ENCODE data around the gene G6PC1.
"Not testable (repeated sequence)": the region's sequence is repeated elsewhere in the genome, so short reads cannot be mapped to it uniquely, and the experiment has no call there.

G6PC1 gene

DNA sequence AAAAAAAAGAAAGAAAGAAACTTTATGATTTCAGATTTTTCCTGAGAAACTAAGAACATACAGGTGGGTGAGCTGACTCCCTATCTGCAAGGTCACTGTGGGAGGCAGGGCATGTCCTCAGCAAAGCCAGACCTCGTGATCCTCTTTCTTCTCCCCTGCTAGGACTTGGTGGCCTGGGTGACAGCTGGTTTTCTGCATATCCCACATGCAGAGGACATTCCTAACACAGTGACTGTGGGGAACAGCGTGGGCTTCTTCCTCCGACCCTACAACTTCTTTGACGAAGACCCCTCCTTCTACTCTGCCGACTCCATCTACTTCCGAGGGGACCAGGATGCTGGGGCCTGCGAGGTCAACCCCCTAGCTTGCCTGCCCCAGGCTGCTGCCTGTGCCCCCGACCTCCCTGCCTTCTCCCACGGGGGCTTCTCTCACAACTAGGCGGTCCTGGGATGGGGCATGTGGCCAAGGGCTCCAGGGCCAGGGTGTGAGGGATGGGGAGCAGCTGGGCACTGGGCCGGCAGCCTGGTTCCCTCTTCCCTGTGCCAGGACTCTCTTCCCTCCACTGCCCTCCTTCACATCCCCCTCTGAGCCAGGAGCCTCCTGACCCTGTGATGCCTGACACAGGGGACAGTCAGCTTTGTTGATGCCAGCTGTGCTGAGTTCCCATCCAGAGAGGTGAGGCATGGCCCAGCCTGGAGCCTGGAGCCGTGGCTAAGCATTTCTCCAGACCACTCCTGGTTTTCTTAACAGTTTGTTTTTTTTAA is 26.5 kb upstream of the G6PC1 start:
- not testable (repeated sequence) for DNase-seq (ENCODE audit: low read depth)

DNA sequence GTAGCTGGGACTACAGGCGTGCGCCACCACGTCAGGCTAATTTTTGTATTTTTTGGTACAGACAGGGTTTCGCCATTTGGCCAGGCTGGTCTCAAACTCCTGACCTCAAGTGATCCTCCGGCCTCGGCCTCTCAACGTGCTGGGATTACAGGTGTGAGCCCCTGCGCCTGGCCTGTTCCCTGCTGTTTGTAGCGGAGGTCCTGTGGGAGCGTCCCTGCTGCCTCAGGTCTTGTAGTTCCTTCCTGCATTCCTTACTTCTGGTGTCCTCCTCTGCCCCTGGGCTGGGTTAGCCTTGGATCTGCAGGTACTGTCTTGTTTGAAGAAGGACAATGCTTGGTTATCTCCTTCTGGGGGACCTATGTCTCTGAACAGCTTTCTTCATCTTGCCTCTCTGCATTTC is 23.6 kb upstream of the G6PC1 start:
- DNase-seq (ENCODE audit: low read depth), result no peak

DNA sequence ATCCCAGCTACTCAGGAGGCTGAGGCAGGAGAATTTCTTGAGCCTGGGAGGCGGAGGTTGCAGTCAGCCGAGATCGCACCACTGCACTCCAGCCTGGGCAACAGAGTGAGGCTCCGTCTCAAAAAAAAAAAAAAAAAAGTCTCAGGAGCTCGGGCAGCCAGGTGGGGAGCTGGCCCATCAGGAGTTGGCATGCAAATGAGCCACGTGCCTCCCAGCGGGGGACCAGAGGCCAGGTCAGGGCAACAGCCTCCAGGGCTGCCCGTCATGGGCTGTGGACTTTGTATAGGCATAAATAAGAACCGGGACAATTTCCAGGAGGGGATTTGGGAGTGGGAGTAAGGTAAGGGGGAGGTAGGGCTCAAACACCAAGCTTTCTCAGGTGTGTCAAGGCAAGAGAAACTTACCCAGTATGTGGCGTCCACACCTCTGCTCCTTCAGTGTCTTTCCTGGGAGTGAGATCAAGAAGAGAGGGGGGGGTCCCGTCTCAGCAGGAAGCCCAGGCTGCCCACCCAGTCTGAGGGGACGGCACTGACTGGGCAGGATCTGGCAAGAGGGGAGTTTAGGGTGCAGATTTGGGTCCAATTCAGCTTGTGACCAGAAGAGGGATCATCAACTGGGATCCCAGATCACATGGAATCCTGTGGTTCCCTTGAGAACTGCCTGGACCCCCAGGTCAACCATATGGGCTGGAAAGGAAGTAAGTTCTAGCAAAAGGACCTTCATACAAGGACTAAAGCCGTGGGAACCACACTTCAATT is 22.3 kb upstream of the G6PC1 start:
- no peak for DNase-seq (ENCODE audit: low read depth)

DNA sequence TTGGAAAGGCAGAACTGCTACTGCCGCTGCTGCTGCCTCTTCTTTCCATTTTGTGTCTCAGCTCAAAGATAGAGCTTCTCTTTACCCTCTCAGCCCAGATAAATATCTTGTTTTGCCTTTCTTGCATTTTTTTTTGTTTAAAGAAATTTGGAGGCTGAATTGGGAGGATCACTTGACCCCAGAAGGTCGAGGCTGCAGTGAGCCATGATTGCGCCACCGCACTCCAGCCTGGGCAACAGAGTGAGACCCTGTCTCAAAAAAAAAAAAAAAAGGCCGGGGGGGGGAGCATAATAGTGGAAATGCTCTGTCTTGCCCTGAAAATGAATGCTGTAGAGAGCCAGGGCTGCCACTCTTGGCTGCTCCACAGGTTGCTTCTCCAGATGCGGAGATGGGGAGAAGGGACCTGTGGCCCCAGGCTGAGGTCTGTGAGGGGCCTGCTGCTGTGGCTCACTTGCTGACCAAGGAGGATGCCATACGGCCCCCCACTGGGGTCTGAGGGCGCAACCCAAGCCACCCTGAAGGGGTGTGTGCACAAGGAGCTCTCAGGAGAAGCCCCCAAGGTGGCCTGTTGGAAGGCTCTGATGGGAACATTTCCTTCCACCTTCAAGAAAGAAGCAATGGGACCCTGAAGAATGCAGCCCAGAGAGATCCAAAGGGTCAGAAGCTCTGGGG is 21.5 kb upstream of the G6PC1 start:
- no peak for DNase-seq (ENCODE audit: low read depth)

DNA sequence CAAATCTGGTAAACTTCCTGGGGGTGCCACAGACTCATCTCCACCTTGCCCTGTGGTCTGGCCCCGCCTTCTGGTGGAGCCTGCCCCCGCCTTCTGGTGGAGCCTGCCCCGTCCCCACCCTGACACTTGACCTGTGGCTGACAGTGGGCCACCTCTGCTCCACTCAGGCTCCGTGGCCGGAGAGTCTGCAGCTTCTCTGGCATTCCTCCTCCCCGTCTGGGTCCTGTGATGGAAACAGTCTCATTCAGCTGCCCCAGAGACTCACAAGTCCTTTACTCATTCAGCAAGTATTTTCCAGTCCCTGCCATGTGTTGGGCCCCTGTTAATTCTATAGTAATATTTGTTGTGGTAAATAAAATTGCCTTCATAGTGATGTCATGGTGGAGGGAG is 21.0 kb upstream of the G6PC1 start:
- DNase-seq (ENCODE audit: low read depth), result peak; percentile 17

DNA sequence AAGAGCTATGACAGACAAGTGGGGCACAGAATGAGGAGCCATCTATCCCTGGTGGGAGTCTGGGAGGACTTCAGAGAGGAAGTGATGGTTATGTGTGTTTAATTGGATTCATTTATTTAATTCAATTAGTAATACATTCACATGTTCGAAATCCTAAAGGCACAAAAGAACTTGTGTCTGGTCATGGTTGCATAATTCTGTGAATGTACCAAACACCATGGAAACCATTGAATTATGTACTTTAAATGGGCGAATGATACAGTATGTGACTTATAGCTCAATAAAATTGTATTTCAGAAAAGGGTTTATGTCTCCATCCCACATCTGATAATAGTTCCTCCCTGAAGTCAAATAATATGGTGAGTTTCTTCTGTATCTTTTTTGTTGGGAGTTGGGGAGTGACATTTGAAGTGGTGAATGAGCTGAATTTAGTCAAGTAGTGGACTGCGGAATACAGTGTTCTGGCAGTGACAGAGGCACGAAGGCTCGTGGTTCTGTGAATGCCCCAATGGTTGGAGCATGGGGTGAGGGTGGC is 19.8 kb upstream of the G6PC1 start:
- no peak for DNase-seq (ENCODE audit: low read depth)

DNA sequence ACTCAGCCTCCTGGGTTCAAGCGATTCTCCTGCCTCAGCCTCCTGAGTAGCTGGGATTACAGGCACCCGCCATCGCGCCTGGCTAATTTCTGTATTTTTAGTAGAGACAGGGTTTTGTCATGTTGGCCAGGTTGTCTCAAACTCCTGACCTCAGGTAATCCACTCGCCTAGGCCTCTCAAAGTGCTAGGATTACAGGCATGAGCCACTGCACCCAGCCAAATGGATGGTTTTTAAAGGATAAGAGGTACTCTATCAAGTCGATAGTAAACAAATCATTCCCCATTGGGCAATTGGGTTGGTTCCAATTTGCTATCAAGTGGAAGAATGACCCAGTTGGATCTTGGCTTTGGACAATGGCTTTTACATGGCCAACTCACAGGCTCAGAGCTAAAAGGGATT is 18.9 kb upstream of the G6PC1 start:
- not testable (repeated sequence) for DNase-seq (ENCODE audit: low read depth)

DNA sequence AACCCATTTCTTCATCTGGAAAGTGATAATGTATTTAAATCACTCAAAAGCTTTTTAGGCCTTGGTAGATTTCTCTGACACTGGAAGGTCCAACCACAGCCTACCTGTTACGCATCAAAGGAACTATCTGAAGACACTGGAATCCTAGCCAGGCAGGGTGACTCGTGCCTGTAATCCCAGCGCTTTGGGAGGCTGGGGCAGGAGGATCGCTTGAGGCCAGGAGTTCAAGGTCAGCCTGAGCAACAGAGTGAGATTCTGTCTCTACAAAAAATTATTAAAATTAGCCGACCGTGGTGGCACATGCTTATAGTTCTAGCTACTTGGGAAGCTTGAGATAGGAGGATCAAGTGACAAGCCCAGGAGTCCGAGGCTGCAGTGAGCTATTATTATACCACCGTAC is 18.4 kb upstream of the G6PC1 start:
- DNase-seq (ENCODE audit: low read depth), result no peak

DNA sequence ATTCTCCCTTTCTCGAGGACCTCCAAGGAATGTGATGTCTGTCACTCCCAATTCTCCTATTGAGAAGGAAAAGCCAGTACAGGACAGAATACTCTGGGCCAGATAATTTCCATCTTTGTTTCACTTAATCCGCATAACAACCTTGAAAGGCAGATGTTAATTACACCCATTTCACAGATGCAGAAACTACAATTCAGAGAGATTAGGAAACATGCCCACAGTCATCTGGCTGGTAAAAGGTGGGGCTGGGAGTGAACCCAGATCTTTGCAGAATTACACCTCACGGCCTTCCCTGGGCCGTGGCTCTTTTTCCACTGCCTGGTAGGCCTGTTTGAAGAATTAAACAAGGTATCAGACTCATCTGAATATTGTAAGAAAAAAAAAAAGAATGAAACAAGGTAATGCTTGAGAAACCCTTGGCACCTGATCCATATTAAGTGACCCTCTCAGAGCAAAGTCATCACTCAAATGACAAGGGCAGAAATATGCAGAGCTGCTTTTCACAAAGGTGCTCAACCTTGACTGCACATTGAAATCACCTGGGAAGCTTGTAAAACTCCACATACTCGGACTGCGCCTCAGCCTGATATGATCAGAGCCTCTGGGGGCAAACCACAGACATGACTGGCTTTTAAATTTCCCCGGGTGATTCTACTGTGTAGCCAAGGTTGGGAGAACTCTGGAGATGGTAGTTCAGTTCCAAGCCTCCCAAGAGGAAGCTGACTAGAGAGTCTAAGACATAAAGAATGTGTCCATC is 16.6 kb upstream of the G6PC1 start:
- no peak for DNase-seq (ENCODE audit: low read depth)

DNA sequence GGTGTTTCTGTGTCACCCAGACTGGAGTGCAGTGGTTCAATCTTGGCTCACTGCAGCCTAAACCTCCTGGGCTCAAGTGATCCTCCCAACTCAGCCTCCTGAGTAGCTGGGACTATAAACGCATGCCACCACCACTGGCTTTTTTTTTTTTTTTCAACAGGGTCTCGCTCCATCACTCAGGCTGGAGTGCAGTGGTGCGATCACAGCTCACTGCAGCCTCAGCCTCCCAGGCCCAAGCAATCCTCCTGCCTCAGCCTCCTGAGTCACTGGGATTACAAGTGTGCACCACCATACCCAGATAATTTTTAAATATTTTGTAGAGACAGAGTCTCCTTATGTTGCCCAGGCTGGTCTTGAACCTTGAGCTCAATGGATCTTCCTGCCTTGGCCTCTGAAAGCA is 14.8 kb upstream of the G6PC1 start:
- DNase-seq (ENCODE audit: low read depth), result not testable (repeated sequence)

DNA sequence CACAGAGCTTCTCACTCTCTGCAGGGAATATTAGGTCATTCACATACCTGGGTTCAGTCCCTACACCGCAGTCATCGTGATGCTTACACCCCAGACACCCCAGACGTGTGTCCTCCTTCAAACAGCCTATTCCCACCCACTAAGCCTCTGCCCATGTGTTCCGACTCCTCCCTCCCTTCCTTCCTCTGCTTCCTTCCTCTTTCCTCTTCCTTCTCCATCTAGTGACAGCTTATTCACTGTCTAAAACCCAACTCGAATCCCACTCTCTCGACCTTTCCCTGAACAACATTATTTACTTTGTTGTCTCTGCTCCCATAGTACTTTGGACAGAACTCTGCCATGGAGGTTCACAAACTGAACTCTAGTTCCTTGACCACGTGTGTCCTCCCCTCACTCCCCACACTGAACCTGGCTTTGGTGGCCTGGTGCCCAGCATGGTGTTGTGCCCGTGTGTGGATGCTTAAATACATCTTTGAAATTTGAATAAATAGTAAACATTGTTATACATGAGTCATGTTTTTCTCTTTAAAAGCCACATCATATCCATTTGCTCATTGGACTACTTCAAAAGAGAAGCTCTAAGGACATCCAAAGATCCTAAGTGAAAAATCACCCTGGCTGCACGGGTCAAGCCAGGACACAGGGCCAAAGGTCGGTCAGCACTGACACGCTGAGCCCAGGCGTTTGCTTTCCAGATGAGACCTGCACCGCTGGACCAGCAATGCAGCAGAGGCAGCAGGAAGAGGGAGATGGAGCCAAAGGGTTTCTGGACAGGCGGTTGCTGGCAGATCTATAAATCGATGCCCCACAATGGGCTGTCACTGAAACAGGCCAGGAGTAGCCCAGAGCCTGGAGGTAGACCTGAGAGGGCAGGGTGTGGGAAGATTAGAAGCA is 14.1 kb upstream of the G6PC1 start:
- DNase-seq (ENCODE audit: low read depth), result no peak

DNA sequence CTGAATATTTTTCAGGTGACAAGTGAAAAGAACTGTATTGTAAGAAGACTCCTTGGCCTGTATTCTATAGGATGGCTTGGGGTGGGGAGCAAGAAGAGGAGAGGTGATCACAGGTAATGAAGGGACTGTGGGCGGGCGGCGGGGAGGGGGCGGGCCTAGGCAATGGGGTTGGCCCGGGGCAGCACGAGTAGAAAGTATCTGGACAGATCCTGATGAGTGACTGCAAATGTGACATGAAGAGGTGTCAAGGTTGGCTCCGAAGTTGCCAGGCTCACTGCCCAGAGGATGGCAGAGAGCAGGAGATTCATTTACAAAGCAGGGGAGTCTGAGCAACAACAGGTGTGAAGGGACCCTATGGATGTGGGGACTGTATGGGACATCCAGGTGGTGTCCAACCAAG is 10.8 kb upstream of the G6PC1 start:
- DNase-seq (ENCODE audit: low read depth), result no peak

DNA sequence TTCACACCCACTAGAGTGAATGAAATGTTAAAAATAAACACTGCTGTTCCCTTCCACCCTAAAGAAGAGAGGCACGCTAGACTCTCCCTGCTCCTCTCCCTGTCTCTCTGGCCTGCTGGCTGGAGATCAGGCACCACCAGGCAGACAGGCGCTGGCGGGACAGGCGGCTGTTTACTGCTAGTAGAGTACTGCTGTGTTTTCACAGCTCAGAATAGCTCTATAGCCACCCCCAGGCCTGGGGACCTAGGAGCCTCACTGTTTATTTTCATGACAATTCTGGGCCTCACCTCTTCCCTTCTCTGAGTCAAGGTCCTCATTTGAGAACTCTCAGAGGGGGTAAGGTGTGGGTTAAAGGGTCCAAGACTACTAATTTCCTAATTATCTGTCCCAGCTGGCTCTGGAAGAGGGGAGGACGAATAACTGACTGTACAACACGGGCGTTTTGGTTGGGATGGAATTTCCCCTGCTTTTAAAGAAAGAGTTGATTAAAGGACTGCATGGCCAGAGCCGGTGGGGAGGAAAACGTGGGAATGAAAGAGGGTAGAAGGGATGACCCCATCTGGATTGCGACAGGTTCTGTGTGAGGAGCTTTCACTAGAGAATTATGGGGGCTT is 9.0 kb upstream of the G6PC1 start:
- DNase-seq (ENCODE audit: low read depth), result no peak

DNA sequence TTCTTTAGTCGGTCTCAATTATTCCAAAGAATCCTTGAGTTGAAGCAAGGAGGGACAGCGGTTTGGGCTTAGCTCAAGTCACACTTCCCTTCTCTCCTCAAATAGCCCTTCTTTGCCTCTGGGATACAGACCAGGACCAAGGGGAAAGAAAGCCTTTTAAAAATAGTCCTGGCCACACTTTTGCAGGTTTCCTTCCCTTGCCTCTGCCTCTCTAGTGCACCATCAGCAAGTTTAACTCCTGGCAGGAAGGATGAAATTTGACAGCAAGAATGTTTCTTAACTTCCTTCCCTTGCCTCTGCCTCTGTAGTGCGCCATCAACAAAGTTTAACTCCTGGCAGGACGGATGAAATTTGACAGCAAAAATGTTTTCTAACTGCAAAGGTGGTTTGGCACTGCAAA is 7.2 kb upstream of the G6PC1 start:
- no peak for DNase-seq (ENCODE audit: low read depth)

DNA sequence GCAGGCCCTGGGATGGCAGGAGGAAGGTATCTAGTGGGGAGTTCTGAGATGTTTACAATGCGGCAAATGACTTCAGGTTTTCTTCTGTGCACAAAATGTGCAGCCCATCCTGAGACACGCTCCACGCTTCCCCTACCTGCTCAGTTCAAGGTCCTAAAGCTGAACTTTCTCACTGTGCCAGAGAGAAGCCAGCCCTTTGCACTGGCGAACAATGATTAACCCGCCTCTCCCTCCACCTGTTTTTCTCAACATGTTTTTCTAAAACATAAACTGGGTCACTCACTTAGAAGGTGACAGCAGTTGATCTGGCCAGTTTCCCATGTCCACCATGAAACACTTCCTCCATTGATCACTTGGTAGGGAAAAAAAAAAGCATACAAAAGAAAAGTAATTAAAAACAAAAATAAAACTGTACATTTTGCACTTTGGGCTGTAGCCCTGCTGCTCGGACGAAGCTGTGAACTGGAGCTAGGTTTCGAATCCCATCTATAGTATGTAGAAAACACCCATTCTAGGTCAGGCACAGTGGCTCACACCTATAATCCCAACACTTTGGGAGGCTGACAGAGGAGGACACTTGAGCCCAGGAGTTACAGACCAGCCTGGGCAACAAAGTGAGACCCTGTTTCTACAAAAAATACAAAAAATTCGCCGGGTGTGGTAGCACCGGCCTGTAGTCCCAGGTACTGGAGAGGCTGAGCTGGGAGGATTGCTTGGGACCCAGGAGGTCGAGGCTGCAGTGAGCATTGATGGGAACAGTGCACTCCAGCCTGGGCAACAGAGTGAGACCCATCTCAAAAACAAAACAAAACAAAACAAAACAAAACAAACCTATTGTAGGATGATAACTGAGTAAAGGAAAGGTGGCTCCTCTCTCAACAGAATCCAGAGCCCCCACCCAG is 6.1 kb upstream of the G6PC1 start:
- DNase-seq (ENCODE audit: low read depth), result no peak

DNA sequence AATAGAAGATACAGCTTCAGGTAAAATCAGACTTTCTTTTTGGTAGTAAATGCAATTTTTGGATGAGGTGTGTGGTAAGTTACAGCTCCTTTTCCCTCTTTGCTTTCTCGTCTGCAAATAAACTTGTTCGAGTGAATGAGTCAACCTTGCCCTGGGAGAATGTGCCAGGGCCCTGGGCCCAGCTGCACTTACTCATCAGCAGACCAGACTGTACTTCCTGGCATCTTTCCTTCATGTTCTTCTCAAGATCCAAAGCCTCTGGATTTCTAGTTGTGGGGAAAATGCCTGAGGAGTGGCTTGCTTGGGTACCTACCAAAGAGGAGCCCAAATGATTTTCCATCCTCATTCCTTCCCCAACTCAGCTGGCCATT is 5.4 kb upstream of the G6PC1 start:
- DNase-seq (ENCODE audit: low read depth), result peak; percentile 55

DNA sequence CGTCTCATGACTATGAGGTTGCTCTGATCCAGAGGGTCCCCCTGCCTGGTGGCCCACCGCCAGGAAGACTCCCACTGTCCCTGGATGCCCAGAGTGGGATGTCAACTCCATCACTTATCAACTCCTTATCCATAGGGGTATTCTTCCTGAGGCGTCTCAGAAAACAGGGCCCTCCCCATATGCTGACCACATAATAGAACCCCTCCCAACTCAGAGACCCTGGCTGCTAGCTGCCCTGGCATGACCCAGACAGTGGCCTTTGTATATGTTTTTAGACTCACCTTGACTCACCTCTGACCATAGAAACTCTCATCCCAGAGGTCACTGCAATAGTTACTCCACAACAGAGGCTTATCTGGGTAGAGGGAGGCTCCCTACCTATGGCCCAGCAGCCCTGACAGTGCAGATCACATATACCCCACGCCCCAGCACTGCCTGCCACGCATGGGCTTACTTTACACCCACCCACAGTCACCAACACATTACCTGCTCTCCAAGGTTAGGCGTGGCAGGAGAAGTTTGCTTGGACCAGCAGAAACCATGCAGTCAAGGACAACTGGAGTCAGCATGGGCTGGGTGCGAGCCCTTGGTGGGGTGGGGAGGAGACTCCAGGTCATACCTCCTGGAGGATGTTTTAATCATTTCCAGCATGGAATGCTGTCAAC is 2.3 kb upstream of the G6PC1 start:
- DNase-seq (ENCODE audit: low read depth), result no peak

DNA sequence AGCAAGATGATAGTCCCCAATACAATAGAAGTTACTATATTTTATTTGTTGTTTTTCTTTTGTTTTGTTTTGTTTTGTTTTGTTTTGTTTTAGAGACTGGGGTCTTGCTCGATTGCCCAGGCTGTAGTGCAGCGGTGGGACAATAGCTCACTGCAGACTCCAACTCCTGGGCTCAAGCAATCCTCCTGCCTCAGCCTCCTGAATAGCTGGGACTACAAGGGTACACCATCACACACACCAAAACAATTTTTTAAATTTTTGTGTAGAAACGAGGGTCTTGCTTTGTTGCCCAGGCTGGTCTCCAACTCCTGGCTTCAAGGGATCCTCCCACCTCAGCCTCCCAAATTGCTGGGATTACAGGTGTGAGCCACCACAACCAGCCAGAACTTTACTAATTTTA is 618 bp upstream of the G6PC1 start:
- not testable (repeated sequence) for DNase-seq (ENCODE audit: low read depth)

Measured in GM04504 (cell line).